ENCODE data around the gene LRRC3.
A peak's percentile ranks its signal among the peaks of the same experiment; 100 is the strongest.

LRRC3 gene

GRCh38 chr21:44434936-44435635, 20.2 kb upstream of the LRRC3 start:
- H3K36me3 ChIP-seq (ENCODE audit: control insufficient read depth in 1 of 2, insufficient read depth in 2 of 2, low read length in 2 of 2): no peaks in the 10 kb centered on the region
- H3K9me3 ChIP-seq (ENCODE audit: control insufficient read depth in 1 of 2, low read length in 2 of 2): peaks cover 0 to 1% of the 10 kb centered on the region in 2 donors
- H3K27me3 ChIP-seq (ENCODE audit: low read depth, low read length): no peaks in the 10 kb centered on the region
- H3K4me1 ChIP-seq (ENCODE audit: control insufficient read depth in 1 of 2, insufficient read depth in 2 of 2, low read length in 2 of 2): peaks cover 0 to 17% of the 10 kb centered on the region in 2 donors
- no peak overlapping the region for H3K27ac ChIP-seq (ENCODE audit: low read length)
- H3K4me3 ChIP-seq (ENCODE audit: low read depth in 1 of 2, low read length in 2 of 2): no peak overlapping the region

DNA sequence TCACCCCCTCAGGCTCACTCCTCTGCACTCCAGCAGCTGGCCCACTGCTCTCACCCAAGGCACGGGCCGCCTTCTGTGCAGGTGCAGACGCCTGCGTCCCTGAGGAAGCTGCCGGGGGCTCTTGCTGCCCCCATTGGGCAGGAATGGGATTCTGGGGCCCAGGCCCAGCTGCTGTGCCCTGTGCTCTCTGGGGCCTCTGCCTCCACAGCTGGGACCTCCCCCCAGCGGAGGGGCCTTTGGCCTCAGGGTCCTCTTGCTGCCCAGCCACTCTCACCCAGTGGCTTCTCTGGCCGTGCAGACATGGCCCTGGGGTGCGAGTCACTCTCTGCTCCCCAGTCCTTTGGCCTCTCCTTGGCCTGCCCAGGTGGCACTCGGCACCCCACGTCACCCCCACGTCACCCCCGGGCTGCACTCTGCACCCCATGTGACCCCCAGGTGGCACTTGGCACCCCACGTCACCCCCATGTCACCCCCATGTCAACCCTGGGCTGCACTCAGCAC, 19.1 kb upstream of the LRRC3 start:
- H3K27me3 ChIP-seq (ENCODE audit: low read depth, low read length): no peaks in the 10 kb centered on the region
- peaks cover 0 to 17% of the 10 kb centered on the region in 2 donors for H3K4me1 ChIP-seq (ENCODE audit: control insufficient read depth in 1 of 2, insufficient read depth in 2 of 2, low read length in 2 of 2)
- no peak overlapping the region for H3K27ac ChIP-seq (ENCODE audit: low read length)
- H3K4me3 ChIP-seq (ENCODE audit: low read depth in 1 of 2, low read length in 2 of 2): no peak overlapping the region
- no peaks in the 10 kb centered on the region for H3K36me3 ChIP-seq (ENCODE audit: control insufficient read depth in 1 of 2, insufficient read depth in 2 of 2, low read length in 2 of 2)
- no peaks in the 10 kb centered on the region for H3K9me3 ChIP-seq (ENCODE audit: control insufficient read depth in 1 of 2, low read length in 2 of 2)

DNA sequence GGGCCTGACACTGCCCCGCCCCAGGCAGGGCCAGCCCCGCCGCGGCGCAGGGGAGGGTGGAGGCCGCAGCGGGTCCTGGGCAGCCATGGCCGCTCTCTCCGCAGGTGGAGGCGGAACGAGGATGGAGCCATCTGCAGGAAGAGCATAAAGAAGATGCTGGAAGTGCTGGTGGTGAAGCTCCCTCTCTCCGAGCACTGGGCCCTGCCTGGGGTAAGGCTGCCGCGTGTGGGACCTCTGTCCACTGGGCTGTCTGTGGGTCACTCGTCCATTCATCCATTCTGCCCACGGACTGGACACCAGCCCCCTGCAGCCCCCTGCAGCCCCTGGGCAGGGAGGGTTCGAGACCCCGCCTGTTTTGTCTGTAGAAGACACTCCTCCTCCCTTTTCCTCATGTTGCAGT, 18.4 kb upstream of the LRRC3 start:
- H3K27ac ChIP-seq (ENCODE audit: low read length): no peak overlapping the region
- H3K36me3 ChIP-seq (ENCODE audit: control insufficient read depth in 1 of 2, insufficient read depth in 2 of 2, low read length in 2 of 2): no peaks in the 10 kb centered on the region
- H3K4me3 ChIP-seq (ENCODE audit: low read depth in 1 of 2, low read length in 2 of 2): no peak overlapping the region
- no peaks in the 10 kb centered on the region for H3K27me3 ChIP-seq (ENCODE audit: low read depth, low read length)
- H3K4me1 ChIP-seq (ENCODE audit: control insufficient read depth in 1 of 2, insufficient read depth in 2 of 2, low read length in 2 of 2): peaks cover 0 to 17% of the 10 kb centered on the region in 2 donors
- no peaks in the 10 kb centered on the region for H3K9me3 ChIP-seq (ENCODE audit: control insufficient read depth in 1 of 2, low read length in 2 of 2)

DNA sequence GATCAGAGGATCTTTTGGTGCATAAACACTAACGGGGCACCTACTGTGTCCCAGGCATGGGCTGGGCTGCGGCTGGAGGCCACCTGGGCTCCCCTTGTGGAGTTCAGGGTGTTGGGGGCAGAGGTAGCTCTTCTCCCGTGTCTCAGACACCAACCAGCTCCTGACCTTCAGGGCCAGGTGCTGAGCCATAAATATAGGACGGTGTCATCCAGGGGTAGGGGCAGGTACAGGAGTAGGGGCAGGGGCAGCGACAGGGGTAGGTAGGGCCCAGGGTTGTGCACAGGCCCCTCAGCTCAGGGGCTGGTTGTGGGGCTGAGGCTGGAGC, 18.0 kb upstream of the LRRC3 start:
- no peaks in the 10 kb centered on the region for H3K27me3 ChIP-seq (ENCODE audit: low read depth, low read length)
- no peaks in the 10 kb centered on the region for H3K9me3 ChIP-seq (ENCODE audit: control insufficient read depth in 1 of 2, low read length in 2 of 2)
- peaks cover 0 to 17% of the 10 kb centered on the region in 2 donors for H3K4me1 ChIP-seq (ENCODE audit: control insufficient read depth in 1 of 2, insufficient read depth in 2 of 2, low read length in 2 of 2)
- H3K4me3 ChIP-seq (ENCODE audit: low read depth in 1 of 2, low read length in 2 of 2): no peak overlapping the region
- no peaks in the 10 kb centered on the region for H3K36me3 ChIP-seq (ENCODE audit: control insufficient read depth in 1 of 2, insufficient read depth in 2 of 2, low read length in 2 of 2)
- no peak overlapping the region for H3K27ac ChIP-seq (ENCODE audit: low read length)

DNA sequence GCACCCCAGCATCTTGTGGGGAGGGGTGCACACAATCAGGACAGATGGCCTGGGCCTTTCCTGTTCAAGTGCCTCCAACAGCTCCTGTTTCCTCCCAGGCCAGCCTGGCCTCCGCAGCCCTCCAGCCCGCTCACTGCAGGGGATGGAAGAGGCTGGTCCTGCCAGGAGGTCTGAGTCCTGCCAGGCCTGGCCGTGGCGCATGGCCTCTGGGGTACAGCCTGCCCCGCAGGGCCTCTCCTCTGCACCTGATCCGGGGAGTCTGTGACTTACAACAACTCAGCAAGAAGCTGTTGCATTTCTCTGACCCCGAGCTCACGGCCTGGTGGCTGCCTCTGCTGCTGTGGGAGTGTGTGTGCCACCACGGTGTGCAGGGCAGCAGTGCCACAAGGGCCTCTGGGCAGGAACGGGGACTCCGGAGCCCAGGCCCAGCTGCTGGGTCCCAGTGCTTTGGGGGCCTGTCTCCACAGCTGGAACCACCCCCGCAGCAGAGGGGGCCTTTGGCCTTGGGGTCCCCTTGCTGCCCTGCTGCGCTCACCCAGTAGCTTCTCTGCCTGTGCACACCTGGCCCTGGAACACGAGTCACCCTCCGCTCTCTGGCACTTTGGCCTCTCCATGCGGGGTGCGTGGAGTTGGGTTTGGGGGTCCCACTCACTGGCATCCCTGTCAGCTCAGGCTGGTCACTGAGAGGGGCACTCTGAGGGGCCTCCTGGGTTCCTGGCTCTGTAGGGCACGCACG, 17.4 kb upstream of the LRRC3 start:
- no peaks in the 10 kb centered on the region for H3K9me3 ChIP-seq (ENCODE audit: control insufficient read depth in 1 of 2, low read length in 2 of 2)
- H3K27ac ChIP-seq (ENCODE audit: low read length): no peak overlapping the region
- H3K36me3 ChIP-seq (ENCODE audit: control insufficient read depth in 1 of 2, insufficient read depth in 2 of 2, low read length in 2 of 2): no peaks in the 10 kb centered on the region
- peak overlapping the region in 1 of 2 donors; percentile 17 for H3K4me3 ChIP-seq (ENCODE audit: low read depth in 1 of 2, low read length in 2 of 2)
- H3K27me3 ChIP-seq (ENCODE audit: low read depth, low read length): no peaks in the 10 kb centered on the region
- peaks cover 0 to 17% of the 10 kb centered on the region in 2 donors for H3K4me1 ChIP-seq (ENCODE audit: control insufficient read depth in 1 of 2, insufficient read depth in 2 of 2, low read length in 2 of 2)

- no peaks in the 10 kb centered on the region for H3K36me3 ChIP-seq (ENCODE audit: control insufficient read depth in 1 of 2, insufficient read depth in 2 of 2, low read length in 2 of 2)
- no peaks in the 10 kb centered on the region for H3K9me3 ChIP-seq (ENCODE audit: control insufficient read depth in 1 of 2, low read length in 2 of 2)
- H3K27ac ChIP-seq (ENCODE audit: low read length): no peak overlapping the region
- no peaks in the 10 kb centered on the region for H3K27me3 ChIP-seq (ENCODE audit: low read depth, low read length)
- peaks cover 0 to 17% of the 10 kb centered on the region in 2 donors for H3K4me1 ChIP-seq (ENCODE audit: control insufficient read depth in 1 of 2, insufficient read depth in 2 of 2, low read length in 2 of 2)
- peak overlapping the region in 1 of 2 donors; percentile 17 for H3K4me3 ChIP-seq (ENCODE audit: low read depth in 1 of 2, low read length in 2 of 2)
These were observed 16.6 kb upstream of the LRRC3 start for GRCh38 chr21:44438531-44439210.

- no peaks in the 10 kb centered on the region for H3K27me3 ChIP-seq (ENCODE audit: low read depth, low read length)
- no peak overlapping the region for H3K27ac ChIP-seq (ENCODE audit: low read length)
- no peaks in the 10 kb centered on the region for H3K9me3 ChIP-seq (ENCODE audit: control insufficient read depth in 1 of 2, low read length in 2 of 2)
- no peaks in the 10 kb centered on the region for H3K36me3 ChIP-seq (ENCODE audit: control insufficient read depth in 1 of 2, insufficient read depth in 2 of 2, low read length in 2 of 2)
- peak overlapping the region in 1 of 2 donors; percentile 17 for H3K4me3 ChIP-seq (ENCODE audit: low read depth in 1 of 2, low read length in 2 of 2)
- peaks cover 0 to 17% of the 10 kb centered on the region in 2 donors for H3K4me1 ChIP-seq (ENCODE audit: control insufficient read depth in 1 of 2, insufficient read depth in 2 of 2, low read length in 2 of 2)
These were observed 16.1 kb upstream of the LRRC3 start for GRCh38 chr21:44439211-44439600.

- Histone ChIP-seq H3K36me3 (ENCODE audit: control insufficient read depth in 1 of 2, insufficient read depth in 2 of 2, low read length in 2 of 2) (no peaks in the 10 kb centered on the region), H3K27me3 (ENCODE audit: low read depth, low read length) (no peaks in the 10 kb centered on the region), H3K27ac (ENCODE audit: low read length) (no peak overlapping the region), H3K4me3 (ENCODE audit: low read depth in 1 of 2, low read length in 2 of 2) (no peak overlapping the region), H3K4me1 (ENCODE audit: control insufficient read depth in 1 of 2, insufficient read depth in 2 of 2, low read length in 2 of 2) (peaks cover 0 to 17% of the 10 kb centered on the region in 2 donors), H3K9me3 (ENCODE audit: control insufficient read depth in 1 of 2, low read length in 2 of 2) (no peaks in the 10 kb centered on the region)
These were observed 14.9 kb upstream of the LRRC3 start for GRCh38 chr21:44440241-44441040.

DNA sequence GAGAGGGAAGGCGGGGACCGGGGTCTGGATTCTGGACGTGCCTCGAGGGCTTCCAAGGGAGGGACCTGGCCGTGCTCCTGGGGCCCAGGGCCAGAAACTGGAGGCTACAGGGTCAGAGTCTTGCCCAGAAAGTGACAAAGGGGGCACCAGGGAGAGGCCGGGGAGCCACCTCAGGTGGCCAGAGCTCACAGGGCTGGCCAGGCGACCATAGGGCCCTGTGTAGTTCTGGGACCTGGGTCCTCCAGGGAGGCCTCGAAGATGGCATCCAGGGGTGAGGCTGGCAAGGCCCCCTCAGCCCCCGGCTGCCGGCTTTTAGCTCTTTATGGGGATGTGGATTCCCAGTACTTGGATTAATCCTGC, 14.3 kb upstream of the LRRC3 start:
- Histone ChIP-seq H3K36me3 (ENCODE audit: control insufficient read depth in 1 of 2, insufficient read depth in 2 of 2, low read length in 2 of 2) (no peaks in the 10 kb centered on the region), H3K9me3 (ENCODE audit: control insufficient read depth in 1 of 2, low read length in 2 of 2) (no peaks in the 10 kb centered on the region), H3K27me3 (ENCODE audit: low read depth, low read length) (no peaks in the 10 kb centered on the region), H3K27ac (ENCODE audit: low read length) (no peak overlapping the region), H3K4me1 (ENCODE audit: control insufficient read depth in 1 of 2, insufficient read depth in 2 of 2, low read length in 2 of 2) (peaks cover 0 to 17% of the 10 kb centered on the region in 2 donors), H3K4me3 (ENCODE audit: low read depth in 1 of 2, low read length in 2 of 2) (no peak overlapping the region)

DNA sequence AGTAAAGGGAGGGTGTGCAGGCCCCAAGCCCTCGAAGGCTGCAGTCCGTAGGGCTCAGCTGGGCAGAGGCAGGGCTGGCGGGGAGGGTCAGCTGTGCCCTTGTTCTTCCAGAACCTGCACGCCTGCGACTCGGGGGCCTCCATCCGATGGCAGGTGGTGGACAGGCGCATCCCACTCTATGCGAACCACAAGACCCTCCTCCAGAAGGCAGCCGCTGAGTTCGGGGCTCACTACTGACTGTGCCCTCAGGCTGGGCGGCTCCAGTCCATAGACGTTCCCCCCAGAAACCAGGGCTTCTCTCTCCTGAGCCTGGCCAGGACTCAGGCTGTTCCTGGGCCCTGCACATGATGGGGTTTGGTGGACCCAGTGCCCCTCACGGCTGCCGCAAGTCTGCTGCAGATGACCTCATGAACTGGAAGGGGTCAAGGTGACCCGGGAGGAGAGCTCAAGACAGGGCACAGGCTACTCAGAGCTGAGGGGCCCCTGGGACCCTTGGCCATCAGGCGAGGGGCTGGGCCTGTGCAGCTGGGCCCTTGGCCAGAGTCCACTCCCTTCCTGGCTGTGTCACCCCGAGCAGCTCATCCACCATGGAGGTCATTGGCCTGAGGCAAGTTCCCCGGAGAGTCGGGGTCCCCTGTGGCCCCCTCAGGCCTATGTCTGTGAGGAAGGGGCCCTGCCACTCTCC, 13.6 kb upstream of the LRRC3 start:
- Histone ChIP-seq H3K4me1 (ENCODE audit: control insufficient read depth in 1 of 2, insufficient read depth in 2 of 2, low read length in 2 of 2) (peaks cover 0 to 17% of the 10 kb centered on the region in 2 donors), H3K36me3 (ENCODE audit: control insufficient read depth in 1 of 2, insufficient read depth in 2 of 2, low read length in 2 of 2) (no peaks in the 10 kb centered on the region), H3K4me3 (ENCODE audit: low read depth in 1 of 2, low read length in 2 of 2) (no peak overlapping the region), H3K9me3 (ENCODE audit: control insufficient read depth in 1 of 2, low read length in 2 of 2) (no peaks in the 10 kb centered on the region), H3K27ac (ENCODE audit: low read length) (no peak overlapping the region), H3K27me3 (ENCODE audit: low read depth, low read length) (no peaks in the 10 kb centered on the region)

Measured in muscle layer of duodenum (tissue), 2 donors.